Ishikawa (cell line): ENCODE measurements around the gene ADAM33.

Experiments
- CEBPB ChIP-seq: IDR thresholded peaks from 2 replicates; pipeline ENCODE4 v1.6.1; 2012
- CREB1 ChIP-seq: IDR thresholded peaks from 2 replicates; pipeline ENCODE4 v1.6.1; 2012; ENCODE audit warnings: low read depth
- EP300 ChIP-seq: IDR thresholded peaks from 2 replicates; pipeline ENCODE4 v1.6.1; 2012; ENCODE audit warnings: borderline replicate concordance
- FOXM1 ChIP-seq: IDR thresholded peaks from 2 replicates; pipeline ENCODE4 v1.6.1; 2012; ENCODE audit warnings: low read depth, borderline replicate concordance
- NFIC ChIP-seq: IDR thresholded peaks from 2 replicates; pipeline ENCODE4 v1.6.1; 2012
- RAD21 ChIP-seq: IDR thresholded peaks from 2 replicates; pipeline ENCODE4 v1.6.1; 2012; ENCODE audit warnings: low read depth
- REST ChIP-seq: IDR thresholded peaks from 2 replicates; pipeline ENCODE4 v1.6.1; 2012; ENCODE audit warnings: low read depth, mild to moderate bottlenecking
- TAF1 ChIP-seq: IDR thresholded peaks from 2 replicates; pipeline ENCODE4 v1.6.1; 2012; ENCODE audit warnings: low read depth, mild to moderate bottlenecking
- TEAD4 ChIP-seq: IDR thresholded peaks from 2 replicates; pipeline ENCODE4 v1.6.1; 2012
- TF ChIP-seq, protein P1 (sequence below): IDR thresholded peaks from 2 replicates; pipeline ENCODE4 v1.6.1; 2012
- TF ChIP-seq, protein P2 (sequence below): IDR thresholded peaks from 2 replicates; pipeline ENCODE4 v1.6.1; 2012

- TF ChIP-seq, protein P1, sequence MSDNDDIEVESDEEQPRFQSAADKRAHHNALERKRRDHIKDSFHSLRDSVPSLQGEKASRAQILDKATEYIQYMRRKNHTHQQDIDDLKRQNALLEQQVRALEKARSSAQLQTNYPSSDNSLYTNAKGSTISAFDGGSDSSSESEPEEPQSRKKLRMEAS = no peak
- TF ChIP-seq RAD21 (no peak), TEAD4 (no peak), CEBPB (no peak), FOXM1 (no peak), REST (no peak), CREB1 (no peak), NFIC (no peak), TAF1 (no peak), EP300 (no peak)
- TF ChIP-seq, protein P2, sequence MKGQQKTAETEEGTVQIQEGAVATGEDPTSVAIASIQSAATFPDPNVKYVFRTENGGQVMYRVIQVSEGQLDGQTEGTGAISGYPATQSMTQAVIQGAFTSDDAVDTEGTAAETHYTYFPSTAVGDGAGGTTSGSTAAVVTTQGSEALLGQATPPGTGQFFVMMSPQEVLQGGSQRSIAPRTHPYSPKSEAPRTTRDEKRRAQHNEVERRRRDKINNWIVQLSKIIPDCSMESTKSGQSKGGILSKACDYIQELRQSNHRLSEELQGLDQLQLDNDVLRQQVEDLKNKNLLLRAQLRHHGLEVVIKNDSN = no peak
Observed at GRCh38 chr20:3719046-3719445, 37.2 kb upstream of the ADAM33 start.
